NB4 (cell line): ENCODE results near the gene TOP1.

Experiments used
- DNase-seq: peaks from one replicate; pipeline ENCODE4 v3.0.0; 2010; ENCODE audit warnings: low read depth
- H3K4me3 ChIP-seq: one replicate; pipeline ENCODE4 v1.5.1; 2011; ENCODE audit warnings: mild to moderate bottlenecking, low read depth, low read length, moderate library complexity
- MYC ChIP-seq: IDR thresholded peaks from 2 replicates; pipeline ENCODE4 v1.6.1; 2011; ENCODE audit warnings: low read depth, low read length
- POLR2A ChIP-seq: IDR thresholded peaks from 2 replicates; pipeline ENCODE4 v1.6.1; 2011; ENCODE audit warnings: mild to moderate bottlenecking; ENCODE audit not compliant: insufficient read length; ENCODE audit errors: extremely low read depth
- TF ChIP-seq, protein P1 (sequence below): IDR thresholded peaks from one replicate; pipeline ENCODE4 v1.5.1; 2012; ENCODE audit warnings: low read depth, low read length
- TF ChIP-seq, protein P2 (sequence below): IDR thresholded peaks from 2 replicates; pipeline ENCODE4 v1.6.1; 2011; ENCODE audit warnings: low read depth, low read length

Gene TOP1

DNA sequence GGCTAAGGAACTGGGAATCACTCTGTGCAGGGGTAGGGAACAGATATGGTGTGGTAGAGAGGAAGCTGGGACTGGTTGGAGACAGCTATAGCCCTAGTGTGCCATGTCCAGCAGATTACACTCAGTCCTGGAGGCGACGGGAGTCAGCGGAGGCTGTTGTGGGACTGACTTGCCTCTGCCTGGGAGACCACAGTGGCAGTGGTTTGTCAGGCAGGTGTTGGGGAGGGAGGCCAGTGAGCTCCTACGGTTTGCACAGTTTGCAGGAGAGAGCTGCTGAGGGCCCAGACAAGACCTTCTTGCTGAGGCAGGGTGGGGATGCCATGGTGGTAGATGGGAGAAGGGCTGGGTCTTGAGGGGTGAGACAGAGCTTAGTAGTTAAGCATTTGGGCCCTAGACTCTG, 113.6 kb downstream of the TOP1 start:
- DNase-seq, result no peak
- TF ChIP-seq, protein P1, sequence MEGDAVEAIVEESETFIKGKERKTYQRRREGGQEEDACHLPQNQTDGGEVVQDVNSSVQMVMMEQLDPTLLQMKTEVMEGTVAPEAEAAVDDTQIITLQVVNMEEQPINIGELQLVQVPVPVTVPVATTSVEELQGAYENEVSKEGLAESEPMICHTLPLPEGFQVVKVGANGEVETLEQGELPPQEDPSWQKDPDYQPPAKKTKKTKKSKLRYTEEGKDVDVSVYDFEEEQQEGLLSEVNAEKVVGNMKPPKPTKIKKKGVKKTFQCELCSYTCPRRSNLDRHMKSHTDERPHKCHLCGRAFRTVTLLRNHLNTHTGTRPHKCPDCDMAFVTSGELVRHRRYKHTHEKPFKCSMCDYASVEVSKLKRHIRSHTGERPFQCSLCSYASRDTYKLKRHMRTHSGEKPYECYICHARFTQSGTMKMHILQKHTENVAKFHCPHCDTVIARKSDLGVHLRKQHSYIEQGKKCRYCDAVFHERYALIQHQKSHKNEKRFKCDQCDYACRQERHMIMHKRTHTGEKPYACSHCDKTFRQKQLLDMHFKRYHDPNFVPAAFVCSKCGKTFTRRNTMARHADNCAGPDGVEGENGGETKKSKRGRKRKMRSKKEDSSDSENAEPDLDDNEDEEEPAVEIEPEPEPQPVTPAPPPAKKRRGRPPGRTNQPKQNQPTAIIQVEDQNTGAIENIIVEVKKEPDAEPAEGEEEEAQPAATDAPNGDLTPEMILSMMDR, result no peak
- TF ChIP-seq MYC, result no peak
- TF ChIP-seq POLR2A, result no peak
- TF ChIP-seq, protein P2, sequence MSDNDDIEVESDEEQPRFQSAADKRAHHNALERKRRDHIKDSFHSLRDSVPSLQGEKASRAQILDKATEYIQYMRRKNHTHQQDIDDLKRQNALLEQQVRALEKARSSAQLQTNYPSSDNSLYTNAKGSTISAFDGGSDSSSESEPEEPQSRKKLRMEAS, result no peak
- no peak overlapping the region for H3K4me3 ChIP-seq

DNA sequence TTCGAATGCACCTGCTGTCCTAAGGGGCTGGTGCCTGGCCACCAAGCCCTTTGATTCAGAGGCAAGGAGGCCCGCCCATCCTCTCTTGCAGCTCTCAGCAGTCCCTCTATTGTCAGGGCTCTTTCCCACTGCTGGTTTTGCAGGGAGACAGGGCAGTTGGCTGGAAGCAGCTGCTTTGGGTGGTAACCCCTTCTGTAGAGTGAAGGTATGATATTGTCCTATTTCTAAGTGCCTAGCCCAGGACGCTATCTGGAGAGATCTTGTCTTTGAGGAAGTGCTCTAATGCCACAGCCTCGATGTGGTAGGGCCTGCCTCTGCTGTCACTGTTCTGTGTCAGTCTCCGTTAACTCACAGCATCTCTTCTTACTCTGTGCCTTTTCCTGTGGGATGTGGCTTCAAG, 114.3 kb downstream of the TOP1 start:
- no peak for TF ChIP-seq POLR2A
- no peak for TF ChIP-seq MYC
- TF ChIP-seq, protein P1, result no peak
- TF ChIP-seq, protein P2, result no peak
- peak; percentile 55 for DNase-seq
- H3K4me3 ChIP-seq, result no peak overlapping the region

DNA sequence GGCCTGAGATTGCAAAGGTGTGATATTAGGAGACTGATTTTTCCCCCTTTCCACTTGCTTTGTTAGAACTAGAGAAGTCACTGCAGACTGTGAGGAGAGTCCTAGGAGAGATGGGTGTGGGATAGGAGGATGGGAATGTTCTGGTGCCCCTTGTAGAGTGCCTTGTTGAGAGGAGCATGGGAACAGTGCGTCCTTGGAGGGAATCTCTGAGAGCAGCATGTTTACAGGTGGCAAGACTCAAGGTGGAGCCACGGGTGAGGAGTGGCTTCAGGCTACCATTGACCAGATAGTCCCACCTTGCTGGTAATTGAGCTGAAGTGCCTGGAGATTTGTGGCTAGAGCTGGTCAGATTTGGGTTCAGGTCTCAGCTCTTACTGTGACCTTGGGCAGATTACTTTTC, 114.7 kb downstream of the TOP1 start:
- no peak overlapping the region for H3K4me3 ChIP-seq
- TF ChIP-seq, protein P1, result no peak
- TF ChIP-seq MYC, result no peak
- TF ChIP-seq POLR2A, result no peak
- TF ChIP-seq, protein P2, result no peak
- DNase-seq, result no peak

DNA sequence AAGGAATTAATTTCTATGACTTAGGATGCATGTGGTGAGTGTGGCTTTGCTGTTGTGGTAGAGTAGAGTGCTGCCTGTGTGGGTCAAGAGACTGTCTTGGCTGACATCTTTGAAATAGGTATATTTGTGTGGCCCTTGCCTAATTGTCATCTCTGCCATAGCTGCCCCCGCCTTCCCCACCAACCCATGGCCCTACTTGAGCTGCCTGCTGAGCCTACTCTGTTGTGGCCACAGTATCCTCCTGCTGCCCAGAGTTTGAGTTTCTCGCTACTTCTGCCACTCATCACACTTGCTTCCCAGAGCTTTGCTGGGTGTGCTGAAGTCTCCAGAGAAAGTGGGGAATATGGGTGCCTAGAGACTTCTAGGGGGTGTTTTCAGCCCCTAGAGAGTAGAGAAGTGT, 116.7 kb downstream of the TOP1 start:
- no peak for DNase-seq
- TF ChIP-seq, protein P1, result no peak
- TF ChIP-seq POLR2A (no peak), MYC (no peak)
- TF ChIP-seq, protein P2, result no peak

DNA sequence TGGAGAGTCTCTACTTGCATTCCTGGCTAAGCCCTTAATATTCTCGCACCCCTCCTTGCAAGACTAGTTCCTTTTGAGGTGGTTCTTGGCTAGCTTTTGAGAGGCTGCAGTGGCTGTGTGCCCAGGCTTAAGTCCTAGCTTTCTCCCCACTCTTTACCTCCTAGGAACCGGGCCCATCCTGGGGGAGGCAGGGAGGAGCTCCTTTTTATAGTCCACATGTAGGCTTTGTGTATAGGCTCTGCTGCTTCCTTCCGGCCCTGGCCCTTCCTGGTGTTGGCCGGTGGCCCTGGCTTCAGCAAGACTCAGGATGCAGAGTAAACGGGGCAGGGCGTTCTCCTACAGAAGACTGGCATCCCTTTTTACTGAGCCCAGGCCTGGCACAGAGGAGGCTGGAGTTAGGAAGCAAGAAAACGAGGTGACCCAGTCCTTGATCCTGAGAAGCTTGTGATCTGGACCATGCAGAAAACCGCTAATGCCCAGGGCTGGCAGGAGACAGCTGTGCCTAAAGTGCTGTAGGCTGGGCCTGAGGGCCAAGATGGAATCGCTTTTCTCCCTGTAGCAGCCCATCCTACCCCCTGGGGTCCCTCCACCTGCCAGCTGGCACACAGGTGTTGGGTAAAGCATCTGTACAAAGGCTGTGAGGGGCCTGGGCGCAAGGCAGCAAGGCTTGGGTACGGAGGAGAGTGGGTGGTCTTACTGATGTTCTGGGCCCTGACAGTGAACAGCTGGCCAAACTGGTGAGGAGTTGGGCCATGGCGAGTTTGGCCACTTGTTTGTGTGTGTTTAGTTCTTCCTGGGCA, 117.4 kb downstream of the TOP1 start:
- TF ChIP-seq, protein P2, result no peak
- TF ChIP-seq MYC (no peak), POLR2A (no peak)
- TF ChIP-seq, protein P1, result no peak
- H3K4me3 ChIP-seq, result no peak overlapping the region
- DNase-seq, result no peak

More for the DNA sequence above, 116.7 kb downstream of the TOP1 start:
- H3K4me3 ChIP-seq, result no peak overlapping the region
